Neural cell (in vitro differentiated cells): Measurements from ENCODE around the gene ZNF253.

Experiments
- CTCF ChIP-seq: fragments of 450-650 bp; IDR thresholded peaks from 2 replicates; pipeline ENCODE4 v1.5.1; 2014; ENCODE audit warnings: antibody characterized with exemption, mild to moderate bottlenecking, moderate library complexity; ENCODE audit not compliant: poor library complexity, severe bottlenecking
- EP300 ChIP-seq: fragments of 450-650 bp; conservative IDR thresholded peaks from 2 replicates; pipeline ENCODE4 v1.6.1; 2014; ENCODE audit warnings: antibody characterized with exemption, mild to moderate bottlenecking, moderate library complexity; ENCODE audit not compliant: poor library complexity, severe bottlenecking
- EZH2 ChIP-seq: fragments of 200-600, 300-800 bp; shearing (Covaris generic), sonication (generic); IDR thresholded peaks from 2 replicates; pipeline ENCODE4 v1.6.1; 2014; ENCODE audit warnings: antibody characterized with exemption, low read length, borderline replicate concordance, mild to moderate bottlenecking; ENCODE audit not compliant: insufficient read depth, poor library complexity, severe bottlenecking
- RAD21 ChIP-seq: fragments of 450-650 bp; conservative IDR thresholded peaks from 2 replicates; pipeline ENCODE4 v1.6.1; 2014; ENCODE audit warnings: antibody characterized with exemption, mild to moderate bottlenecking, moderate library complexity
- SMC3 ChIP-seq: fragments of 450-650 bp; conservative IDR thresholded peaks from 2 replicates; pipeline ENCODE4 v1.6.1; 2014; ENCODE audit warnings: antibody characterized with exemption, mild to moderate bottlenecking, moderate library complexity; ENCODE audit not compliant: poor library complexity
- TF ChIP-seq, protein P1 (sequence below): IDR thresholded peaks from 2 replicates; pipeline ENCODE4 v1.6.1; 2012; ENCODE audit warnings: borderline replicate concordance

DNA sequence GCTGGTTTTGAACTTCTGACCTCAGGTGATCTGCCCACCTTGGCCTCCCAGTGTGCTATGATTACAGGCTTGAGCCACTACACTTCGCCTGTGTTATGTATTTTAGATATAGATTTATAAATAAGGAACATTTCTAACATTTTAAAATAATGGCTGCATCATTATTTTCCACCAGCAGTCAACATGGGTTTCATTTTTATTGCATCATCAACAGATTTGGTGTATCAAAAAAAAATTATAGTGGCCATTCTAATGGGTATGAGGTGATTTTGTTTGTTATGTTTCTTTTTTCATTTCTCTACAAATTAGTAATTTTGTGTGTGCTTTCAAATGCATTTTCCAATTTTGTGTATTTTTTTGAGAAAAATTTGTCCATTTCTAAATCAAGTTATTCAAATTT lies 18.9 kb downstream of the ZNF253 start:
- TF ChIP-seq CTCF = no peak
- TF ChIP-seq EZH2 = no peak
- no peak for TF ChIP-seq SMC3
- no peak for TF ChIP-seq RAD21
- TF ChIP-seq, protein P1, sequence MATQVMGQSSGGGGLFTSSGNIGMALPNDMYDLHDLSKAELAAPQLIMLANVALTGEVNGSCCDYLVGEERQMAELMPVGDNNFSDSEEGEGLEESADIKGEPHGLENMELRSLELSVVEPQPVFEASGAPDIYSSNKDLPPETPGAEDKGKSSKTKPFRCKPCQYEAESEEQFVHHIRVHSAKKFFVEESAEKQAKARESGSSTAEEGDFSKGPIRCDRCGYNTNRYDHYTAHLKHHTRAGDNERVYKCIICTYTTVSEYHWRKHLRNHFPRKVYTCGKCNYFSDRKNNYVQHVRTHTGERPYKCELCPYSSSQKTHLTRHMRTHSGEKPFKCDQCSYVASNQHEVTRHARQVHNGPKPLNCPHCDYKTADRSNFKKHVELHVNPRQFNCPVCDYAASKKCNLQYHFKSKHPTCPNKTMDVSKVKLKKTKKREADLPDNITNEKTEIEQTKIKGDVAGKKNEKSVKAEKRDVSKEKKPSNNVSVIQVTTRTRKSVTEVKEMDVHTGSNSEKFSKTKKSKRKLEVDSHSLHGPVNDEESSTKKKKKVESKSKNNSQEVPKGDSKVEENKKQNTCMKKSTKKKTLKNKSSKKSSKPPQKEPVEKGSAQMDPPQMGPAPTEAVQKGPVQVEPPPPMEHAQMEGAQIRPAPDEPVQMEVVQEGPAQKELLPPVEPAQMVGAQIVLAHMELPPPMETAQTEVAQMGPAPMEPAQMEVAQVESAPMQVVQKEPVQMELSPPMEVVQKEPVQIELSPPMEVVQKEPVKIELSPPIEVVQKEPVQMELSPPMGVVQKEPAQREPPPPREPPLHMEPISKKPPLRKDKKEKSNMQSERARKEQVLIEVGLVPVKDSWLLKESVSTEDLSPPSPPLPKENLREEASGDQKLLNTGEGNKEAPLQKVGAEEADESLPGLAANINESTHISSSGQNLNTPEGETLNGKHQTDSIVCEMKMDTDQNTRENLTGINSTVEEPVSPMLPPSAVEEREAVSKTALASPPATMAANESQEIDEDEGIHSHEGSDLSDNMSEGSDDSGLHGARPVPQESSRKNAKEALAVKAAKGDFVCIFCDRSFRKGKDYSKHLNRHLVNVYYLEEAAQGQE = no peak
- no peak for TF ChIP-seq EP300
